Heart left ventricle (tissue), 13 donors: ENCODE measurements around the gene CPT2.

Experiments used
- POLR2A ChIP-seq, 2 donors: fragments of 450-650 bp; IDR thresholded peaks; one replicate each; pipeline ENCODE4 v1.6.1; 2017; ENCODE audit warnings: antibody characterized with exemption in 2 of 2, mild to moderate bottlenecking in 2 of 2, moderate library complexity in 2 of 2
- TF ChIP-seq, protein P1 (sequence below), 12 donors: fragments of 200-600 bp; sonication (generic) in 4 of 12; IDR thresholded peaks; one replicate each; pipeline versions ENCODE4 v1.5.0 to v1.8.0; 2018 to 2022; ENCODE audit warnings: antibody characterized with exemption in 12 of 12, mild to moderate bottlenecking in 5 of 12
- donor health status: ischemic (EF 13 %, LVEDD 7.1; RV severe dilation, severe dysfunction).
- donor health status: DM: no; HTN: yes; CAD: no.
- donor health status: DM: no; HTN: no; CAD: no.
- donor health status: ischemic (EF 25% LVEDD 6.9; RV normal size, moderate dysfunction).
- donor health status: ischemic (EF 25% LVEDD 5.7; RV mildly dilated, moderate dysfunction).
- donor health status: ischemic (EF 35%, LVEDD 5.7; RV mildly dilated, moderate dysfunction).
- donor health status: nonischemic (EF 11% LVEDD 7.7; RV severe dilation, severe dysfunction).
- donor health status: DM: yes; HTN: yes; CAD: no.
- donor health status: PGD.
- donor health status: ischemic (EF 29% LVEDD 5.4; RV normal size, mild dysfunction).
- donor health status: nonischemic (EF 23%, LVEDD 6.1; RV moderate dilation, normal function).

DNA sequence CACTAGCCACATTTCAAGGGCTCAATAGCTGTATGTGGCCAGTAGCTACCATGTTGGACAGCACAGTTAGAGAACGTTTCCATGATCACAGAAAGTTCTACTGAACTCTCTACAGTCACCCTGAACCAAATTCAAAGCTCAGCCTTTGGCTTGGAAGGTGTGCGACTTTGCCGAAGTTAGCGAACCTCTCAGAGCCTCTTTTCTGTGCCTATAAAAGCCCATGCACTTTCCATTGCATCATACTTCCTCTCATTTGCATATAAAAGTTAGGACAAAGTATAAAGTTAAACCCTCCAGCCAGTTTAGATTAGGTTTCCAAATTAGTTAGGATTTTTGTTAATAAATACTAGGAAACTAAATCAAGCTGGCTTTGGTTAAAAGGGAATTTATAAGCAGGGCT is 49.5 kb upstream of the CPT2 start:
- TF ChIP-seq, protein P1, sequence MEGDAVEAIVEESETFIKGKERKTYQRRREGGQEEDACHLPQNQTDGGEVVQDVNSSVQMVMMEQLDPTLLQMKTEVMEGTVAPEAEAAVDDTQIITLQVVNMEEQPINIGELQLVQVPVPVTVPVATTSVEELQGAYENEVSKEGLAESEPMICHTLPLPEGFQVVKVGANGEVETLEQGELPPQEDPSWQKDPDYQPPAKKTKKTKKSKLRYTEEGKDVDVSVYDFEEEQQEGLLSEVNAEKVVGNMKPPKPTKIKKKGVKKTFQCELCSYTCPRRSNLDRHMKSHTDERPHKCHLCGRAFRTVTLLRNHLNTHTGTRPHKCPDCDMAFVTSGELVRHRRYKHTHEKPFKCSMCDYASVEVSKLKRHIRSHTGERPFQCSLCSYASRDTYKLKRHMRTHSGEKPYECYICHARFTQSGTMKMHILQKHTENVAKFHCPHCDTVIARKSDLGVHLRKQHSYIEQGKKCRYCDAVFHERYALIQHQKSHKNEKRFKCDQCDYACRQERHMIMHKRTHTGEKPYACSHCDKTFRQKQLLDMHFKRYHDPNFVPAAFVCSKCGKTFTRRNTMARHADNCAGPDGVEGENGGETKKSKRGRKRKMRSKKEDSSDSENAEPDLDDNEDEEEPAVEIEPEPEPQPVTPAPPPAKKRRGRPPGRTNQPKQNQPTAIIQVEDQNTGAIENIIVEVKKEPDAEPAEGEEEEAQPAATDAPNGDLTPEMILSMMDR (IDR thresholded peaks at IDR 0.05) = no peak
- TF ChIP-seq POLR2A (IDR thresholded peaks at IDR 0.05) = no peak
